Left ventricle myocardium inferior (tissue), 1 donor: ENCODE results near the gene GKAP1. TPM values are rescaled to one million over a fixed set of nuclear protein-coding genes. Genes with fewer than 3 reads are reported as not detected.

Experiments used
- DNase-seq: peaks from one replicate; pipeline ENCODE4 v3.0.0-alpha.2; 2020
- H3K27ac ChIP-seq: fragments of 200-600 bp; replicated peaks from 2 replicates; pipeline ENCODE4 v1.8.0; 2021
- H3K27me3 ChIP-seq: fragments of 200-600 bp; 2 replicates; pipeline ENCODE4 v1.8.0; 2021; ENCODE audit warnings: low read depth
- H3K36me3 ChIP-seq: fragments of 200-600 bp; 2 replicates; pipeline ENCODE4 v1.8.0; 2021
- H3K4me1 ChIP-seq: fragments of 200-600 bp; 2 replicates; pipeline ENCODE4 v1.8.0; 2021
- H3K4me3 ChIP-seq: fragments of 200-600 bp; 2 replicates; pipeline ENCODE4 v1.8.0; 2021; ENCODE audit warnings: mild to moderate bottlenecking, moderate library complexity
- H3K9me3 ChIP-seq: fragments of 200-600 bp; replicated peaks from 2 replicates; pipeline ENCODE4 v1.8.0; 2021
- CTCF ChIP-seq: fragments of 200-600 bp; IDR thresholded peaks from 2 replicates; pipeline ENCODE4 v1.8.0; 2021; ENCODE audit warnings: antibody characterized with exemption, mild to moderate bottlenecking, borderline replicate concordance
- intact Hi-C: fragments of 100-400 bp; cut with micrococcal nuclease; formaldehyde crosslinking; loops from one replicate; pipeline ENCODE4 v1.11.0; 2022
- total RNA-seq: library from RNA; stranded (reverse); fragmentation: NEBNext Ultra II Directional; extraction: Animal tissue kit (Norgen Biotek cat#: 25700); gene quantifications from one replicate; pipeline ENCODE4 v1.2.1, GENCODE V29; 2021
- donor health status: DM: no; HTN: yes; CAD: no; lungs with severe emphysema.

GKAP1 gene
- total RNA-seq, 1 donor from 2014 or later, result 22.5 TPM

GRCh38 chr9:83715221-83715620 is 102.3 kb downstream of the GKAP1 start:
- intact Hi-C loops, result no loop called here
- no peaks in the 10 kb centered on the region for H3K36me3 ChIP-seq

GRCh38 chr9:83714329-83714728 is 103.2 kb downstream of the GKAP1 start:
- Histone ChIP-seq H3K4me1 (no peaks in the 10 kb centered on the region), H3K27ac (no peak overlapping the region), H3K36me3 (no peaks in the 10 kb centered on the region), H3K9me3 (peaks cover 12% of the 10 kb centered on the region), H3K4me3 (no peak overlapping the region), H3K27me3 (no peaks in the 10 kb centered on the region)
- no peak for DNase-seq
- intact Hi-C loops, result no loop called here
- peak; percentile 25 for TF ChIP-seq CTCF

More at GRCh38 chr9:83715221-83715620, 102.3 kb downstream of the GKAP1 start:
- no peak overlapping the region for H3K27ac ChIP-seq
- no peak overlapping the region for H3K4me3 ChIP-seq
- no peak for TF ChIP-seq CTCF
- H3K4me1 ChIP-seq, result no peaks in the 10 kb centered on the region
- H3K9me3 ChIP-seq, result peaks cover 12% of the 10 kb centered on the region
- no peaks in the 10 kb centered on the region for H3K27me3 ChIP-seq
- no peak for DNase-seq

GRCh38 chr9:83708515-83709158 is 108.9 kb downstream of the GKAP1 start:
- intact Hi-C loops, result no loop called here
- no peaks in the 10 kb centered on the region for H3K36me3 ChIP-seq
- TF ChIP-seq CTCF, result peak; percentile 22
- no peaks in the 10 kb centered on the region for H3K9me3 ChIP-seq
- H3K27me3 ChIP-seq, result no peaks in the 10 kb centered on the region
- peak overlapping the region; percentile 97 for H3K4me3 ChIP-seq
- DNase-seq, result peak; percentile 67
- H3K4me1 ChIP-seq, result peaks cover 50% of the 10 kb centered on the region
- H3K27ac ChIP-seq, result peak overlapping the region; percentile 100

- intact Hi-C loops, result no loop called here
- DNase-seq, result peak; percentile 94
- Histone ChIP-seq H3K27me3 (no peaks in the 10 kb centered on the region), H3K27ac (peak within 1 kb of the TSS; percentile 100), H3K4me3 (peak within 1 kb of the TSS; percentile 97), H3K9me3 (no peaks in the 10 kb centered on the region), H3K4me1 (peaks cover 57% of the 10 kb centered on the region), H3K36me3 (no peaks in the 10 kb centered on the region)
- no peak for TF ChIP-seq CTCF
Observed at GRCh38 chr9:83707768-83708514, 109.6 kb downstream of the GKAP1 start, which contains the start of gene UBQLN1. Gene UBQLN1 (minus strand): TSS chr9:83707958. CDS start chr9:83707679, 279 bp downstream.

GRCh38 chr9:83707518-83707767 is 110.1 kb downstream of the GKAP1 start:
- Histone ChIP-seq H3K9me3 (no peaks in the 10 kb centered on the region), H3K4me1 (peaks cover 62% of the 10 kb centered on the region), H3K27me3 (no peaks in the 10 kb centered on the region), H3K36me3 (no peaks in the 10 kb centered on the region), H3K4me3 (peak overlapping the region; percentile 97), H3K27ac (peak overlapping the region; percentile 100)
- TF ChIP-seq CTCF, result no peak
- intact Hi-C loops, result no loop called here
- no peak for DNase-seq
